NCI-H2196 (cell line): ENCODE data around the gene CACNA1F.

Source experiments
- DNase-seq: peaks from one replicate; lab custom pipeline; 2025; ENCODE audit not compliant: unreplicated experiment; lab: John Stamatoyannopoulos, UW

CACNA1F gene

DNA sequence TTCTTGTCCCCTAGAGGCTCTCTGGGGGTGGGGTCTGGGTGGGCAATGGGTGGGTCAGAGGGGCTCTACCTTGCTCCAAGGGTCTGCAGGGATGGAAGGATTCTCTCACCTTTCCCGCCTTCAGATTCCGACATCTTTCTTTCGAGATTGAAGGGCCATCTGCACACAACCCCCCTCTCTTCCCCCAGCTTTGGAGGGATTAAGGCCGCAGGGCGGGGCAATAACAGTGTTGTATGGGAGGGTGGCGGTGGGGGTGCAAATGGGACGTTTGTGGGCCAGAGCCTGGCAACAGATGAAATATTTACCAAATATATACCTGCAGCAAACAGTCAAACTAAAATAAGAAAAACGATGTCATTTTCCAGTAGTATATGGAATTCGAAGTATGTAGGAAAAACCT lies at the start of gene CACNA1F:
Gene CACNA1F (minus strand): TSS at position 165 of the 400 bp plus-strand sequence. CDS start 31 bp downstream, at position 134.
- no peak for DNase-seq

DNA sequence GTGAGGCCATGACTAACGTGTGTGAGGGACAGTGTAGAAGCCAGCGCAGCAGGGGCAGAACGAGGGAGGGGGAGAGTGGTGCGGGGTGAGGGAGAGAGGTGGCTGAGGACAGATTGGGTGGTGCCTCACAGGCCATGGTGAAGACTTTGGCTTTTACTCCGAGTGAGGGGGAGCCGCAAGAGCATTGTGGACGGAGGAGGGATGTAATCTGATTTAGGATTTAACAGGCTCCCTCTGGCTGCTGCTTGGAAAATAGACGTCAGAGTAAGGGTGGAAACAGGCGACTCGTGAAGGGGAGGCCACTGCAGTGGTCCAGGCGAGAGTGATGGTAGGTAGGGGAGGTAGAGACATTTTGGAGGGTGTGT lies 49.5 kb upstream of the CACNA1F start:
- DNase-seq = no peak

DNA sequence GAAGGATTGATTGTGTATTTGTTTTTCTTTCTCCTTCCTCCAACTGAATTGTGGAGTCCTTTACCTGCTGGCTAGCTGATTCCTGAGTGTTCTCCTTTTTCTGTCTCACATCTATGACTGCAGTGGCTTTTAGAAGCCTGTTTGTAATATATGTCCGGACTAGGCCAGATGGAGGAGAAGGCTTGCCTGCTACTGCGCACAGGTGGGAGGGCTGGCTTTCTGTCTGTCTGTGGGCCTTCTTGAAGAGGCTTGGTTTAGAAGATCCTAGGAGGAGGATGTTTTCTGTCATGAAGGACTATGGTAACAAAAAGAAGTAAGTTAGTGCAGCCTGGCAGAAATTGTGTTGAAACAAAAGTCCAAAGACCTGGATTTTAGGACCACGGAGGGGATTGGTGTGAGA lies 44.9 kb upstream of the CACNA1F start:
- no peak for DNase-seq

DNA sequence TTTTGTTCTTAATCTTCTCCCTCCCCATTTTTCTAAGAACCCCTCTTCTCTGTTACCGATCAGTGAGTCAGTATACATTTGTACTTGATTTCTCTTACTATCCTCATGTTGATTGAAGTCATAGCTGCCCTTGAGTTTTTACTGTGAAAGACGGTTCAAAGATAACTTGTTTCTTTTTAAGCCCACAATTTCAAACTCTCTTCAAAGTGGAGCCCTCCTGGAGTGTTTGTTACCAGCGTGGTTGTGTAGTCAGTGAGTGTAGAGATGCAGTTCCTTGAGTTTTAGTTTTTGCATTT lies 44.3 kb upstream of the CACNA1F start:
- DNase-seq = no peak

DNA sequence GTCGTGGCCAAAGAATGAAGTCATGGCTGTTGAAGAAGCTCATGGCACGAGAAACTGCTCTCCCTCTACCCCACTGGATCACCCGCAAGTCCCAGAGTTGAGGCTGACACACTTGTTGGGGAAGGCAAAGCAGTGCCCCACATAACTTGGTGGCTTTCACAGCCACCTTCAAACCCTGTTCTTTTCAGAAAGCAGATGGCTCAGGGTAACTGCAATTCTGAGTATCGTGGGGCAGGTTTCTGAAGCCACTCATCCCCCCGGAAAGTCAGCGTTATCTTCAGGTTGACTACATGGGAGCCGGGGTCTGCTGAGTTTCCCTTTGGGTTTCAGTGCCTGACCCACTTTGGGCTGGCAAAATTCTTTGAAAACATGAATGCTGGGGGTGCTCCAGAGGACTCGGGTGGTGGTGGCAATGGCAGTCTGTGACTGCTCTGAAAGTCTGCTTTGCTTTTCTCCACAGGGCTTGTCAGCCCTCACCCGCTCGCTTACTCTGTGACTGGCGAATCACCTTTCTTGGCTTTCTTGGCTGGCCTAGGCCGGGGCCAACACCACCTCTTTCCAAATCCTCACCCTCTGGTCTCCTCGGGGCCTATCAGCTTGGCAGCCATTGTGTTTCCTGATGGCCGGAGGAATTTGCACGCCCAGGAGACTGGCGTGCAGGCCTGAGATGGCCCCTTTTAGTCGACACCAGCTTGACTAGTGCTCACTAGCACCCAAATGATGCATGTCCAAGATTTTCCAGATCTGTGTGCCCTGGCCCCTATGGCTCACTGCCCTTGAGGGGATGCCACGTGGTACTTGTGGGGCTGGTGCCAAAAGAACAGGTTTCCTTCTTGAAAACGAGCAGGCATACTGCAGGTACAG lies 43.8 kb upstream of the CACNA1F start:
- no peak for DNase-seq

DNA sequence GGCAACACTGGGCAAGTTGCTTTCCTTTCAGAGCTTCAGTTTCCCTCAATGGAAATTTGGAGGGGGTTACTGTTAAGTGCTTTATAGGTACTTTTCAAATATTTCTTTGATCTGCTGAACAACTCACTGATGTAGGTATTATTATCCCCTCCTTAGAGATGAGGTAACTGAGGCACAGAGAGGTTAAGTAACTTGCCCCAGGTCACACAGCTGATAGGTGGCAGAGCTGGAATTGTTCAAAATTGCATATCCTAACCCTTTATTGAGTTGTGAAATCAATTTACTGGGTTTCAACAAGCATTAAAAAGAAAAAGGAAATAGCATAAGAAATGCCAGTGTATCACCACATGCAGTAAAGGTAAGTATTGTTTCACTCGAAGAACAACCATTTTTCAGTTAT lies 43.1 kb upstream of the CACNA1F start:
- DNase-seq = no peak

DNA sequence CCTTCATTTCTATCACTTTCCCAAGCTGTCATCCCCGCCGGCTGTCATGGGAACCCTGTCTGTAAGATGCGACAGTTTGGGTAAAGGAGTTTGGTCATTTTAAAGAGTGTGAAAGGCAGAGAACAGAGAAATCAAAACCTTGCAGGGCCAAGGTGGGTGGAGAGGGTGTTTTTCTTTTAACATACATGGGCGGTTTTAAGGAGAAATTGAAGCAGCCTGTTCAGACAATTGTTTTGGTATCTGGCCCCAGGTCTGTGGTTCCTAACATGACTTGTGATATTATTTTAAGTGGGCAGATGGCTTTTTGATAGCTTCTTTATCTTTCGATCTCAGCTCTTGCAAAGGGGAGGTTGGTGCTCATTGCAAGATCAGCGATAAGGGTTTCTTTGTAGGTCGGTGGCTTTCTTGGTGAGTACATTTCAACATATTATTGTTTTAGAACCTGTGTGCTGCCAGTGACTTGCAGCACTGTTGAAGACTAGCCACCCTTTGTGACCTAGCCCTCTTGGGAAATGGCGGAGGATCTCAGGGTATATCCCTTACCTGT lies 40.1 kb upstream of the CACNA1F start:
- DNase-seq = no peak

DNA sequence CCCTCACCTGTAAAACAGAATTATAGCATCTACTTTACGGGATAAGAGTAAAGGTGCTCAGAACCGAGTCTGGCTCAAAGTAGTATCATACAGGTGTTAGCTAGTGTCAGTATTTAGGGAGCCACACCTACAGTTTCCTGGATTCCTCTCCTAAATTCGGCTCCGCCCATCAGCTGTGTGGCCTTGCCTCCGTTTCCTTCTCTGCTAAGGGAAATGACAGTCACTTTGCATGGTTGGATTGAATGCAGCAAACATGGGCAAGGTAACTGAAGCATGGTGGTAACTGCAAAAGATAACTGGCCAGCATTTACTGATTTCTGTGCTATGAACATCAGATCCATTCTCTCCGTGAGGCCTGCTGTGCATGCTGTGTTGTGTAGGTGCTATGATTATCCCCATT lies 39.3 kb upstream of the CACNA1F start:
- DNase-seq = no peak

DNA sequence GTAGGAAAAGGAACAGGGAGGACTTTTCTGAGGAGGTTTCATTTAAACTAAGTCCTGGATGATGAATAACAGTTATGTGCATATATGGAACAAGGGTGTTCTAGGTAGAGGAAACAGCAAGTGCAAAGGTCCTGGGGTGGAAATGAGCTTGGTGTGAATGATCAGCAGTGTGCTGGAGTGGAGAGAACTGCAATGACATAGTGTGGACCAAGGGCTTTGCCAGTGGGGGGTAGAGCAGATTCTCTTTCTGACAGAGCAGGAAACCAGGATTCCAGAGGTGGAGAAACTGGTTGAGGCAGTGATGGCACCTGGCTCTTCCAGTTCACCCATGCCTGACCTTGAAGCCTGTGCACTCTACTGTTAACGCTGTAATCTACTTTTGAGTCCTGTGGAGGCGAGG lies 38.2 kb upstream of the CACNA1F start:
- DNase-seq = no peak

DNA sequence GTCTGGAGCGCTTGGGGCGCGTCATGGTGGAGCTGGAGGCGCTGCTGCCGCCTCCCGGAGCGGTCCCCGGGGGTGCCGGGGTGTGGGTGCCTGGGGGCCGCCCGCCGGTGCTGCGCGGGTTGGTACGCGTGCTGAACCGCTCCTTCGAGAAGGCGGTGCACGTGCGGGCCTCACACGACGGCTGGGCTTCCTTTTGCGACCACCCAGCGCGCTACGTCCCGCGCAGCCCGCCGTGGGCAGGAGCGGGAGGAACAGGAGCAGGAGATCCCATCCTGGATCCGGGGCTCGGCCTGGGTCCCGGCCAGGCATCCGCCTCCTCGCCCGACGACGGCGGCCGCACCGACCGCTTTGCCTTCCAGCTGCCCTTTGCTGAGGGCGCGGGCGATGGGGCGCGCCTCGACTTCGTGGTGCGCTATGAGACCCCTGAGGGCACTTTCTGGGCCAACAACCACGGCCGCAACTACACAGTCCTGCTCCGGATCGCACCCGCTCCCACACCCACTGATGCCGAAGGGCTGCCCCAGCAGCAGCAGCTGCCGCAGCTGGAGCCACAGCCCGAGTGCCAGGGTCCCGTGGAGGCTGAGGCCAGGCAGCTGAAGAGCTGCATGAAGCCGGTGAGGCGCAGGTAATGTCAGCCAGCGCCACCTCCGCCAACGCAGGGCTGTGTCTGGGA lies 37.2 kb upstream of the CACNA1F start:
- DNase-seq = no peak

DNA sequence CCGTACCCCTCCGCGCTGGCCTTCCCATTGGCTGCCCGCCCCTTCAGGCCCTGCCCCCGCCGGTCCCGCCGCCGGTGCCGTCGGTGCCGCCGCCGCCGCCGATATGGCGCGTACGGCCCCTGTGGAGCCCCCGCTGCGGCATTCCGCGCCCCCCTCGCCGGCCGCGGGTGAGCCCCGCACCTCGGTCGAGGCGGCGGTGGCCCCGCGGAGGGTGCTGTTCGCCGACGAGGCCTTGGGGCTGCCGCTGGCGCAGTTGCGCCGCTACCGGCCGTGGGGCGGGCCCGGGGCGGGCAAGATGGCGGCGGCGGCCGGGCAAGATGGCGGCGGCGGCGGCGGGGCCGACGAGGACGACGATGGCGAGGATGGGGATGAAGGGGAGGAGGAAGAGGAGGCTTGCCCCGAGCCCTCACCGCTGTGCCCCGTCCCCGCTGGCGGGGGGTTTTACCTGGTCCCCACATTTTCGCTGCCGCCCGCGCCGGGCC lies 36.7 kb upstream of the CACNA1F start, which contains the start of gene PPP1R3F:
Gene PPP1R3F (plus strand): TSS at position 27 of the 482 bp plus-strand sequence. CDS start 77 bp downstream, at position 104.
- DNase-seq = no peak

DNA sequence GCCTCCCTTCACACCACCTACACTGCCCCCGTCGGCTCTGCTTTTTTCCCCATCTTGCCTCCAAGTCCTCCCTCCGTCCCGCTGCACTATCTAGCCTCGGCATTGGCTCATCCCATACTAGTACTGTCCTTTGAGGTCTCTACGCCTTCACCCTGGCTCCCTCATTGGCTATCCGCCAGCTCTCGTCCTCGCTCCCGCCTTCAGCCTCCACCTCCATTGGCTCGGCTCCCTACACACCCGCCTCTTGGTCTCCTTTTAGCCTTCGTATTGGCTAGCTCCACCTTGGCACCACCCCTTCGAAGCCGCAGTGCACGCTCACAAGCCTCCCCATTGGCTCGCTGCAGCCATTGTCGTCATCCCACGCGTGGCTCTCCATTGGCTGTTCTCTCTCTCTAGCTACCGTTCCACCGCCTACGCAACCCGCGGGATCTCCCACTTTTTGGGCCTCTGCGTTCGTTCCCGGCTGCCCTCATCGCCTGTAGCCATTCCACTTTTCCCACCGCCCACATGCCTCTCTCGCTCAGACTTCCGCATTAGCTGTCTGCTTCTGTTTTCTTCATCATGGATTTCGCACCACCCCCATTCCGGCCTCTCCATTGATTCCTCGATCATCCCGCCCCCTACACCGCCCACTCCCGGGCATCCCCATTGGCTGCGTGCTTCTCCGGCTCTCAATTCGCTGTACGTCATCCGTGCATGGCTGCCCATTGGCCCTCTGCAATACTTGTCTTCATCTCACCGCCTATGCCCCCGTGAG lies 36.0 kb upstream of the CACNA1F start:
- DNase-seq = peak; percentile 94

DNA sequence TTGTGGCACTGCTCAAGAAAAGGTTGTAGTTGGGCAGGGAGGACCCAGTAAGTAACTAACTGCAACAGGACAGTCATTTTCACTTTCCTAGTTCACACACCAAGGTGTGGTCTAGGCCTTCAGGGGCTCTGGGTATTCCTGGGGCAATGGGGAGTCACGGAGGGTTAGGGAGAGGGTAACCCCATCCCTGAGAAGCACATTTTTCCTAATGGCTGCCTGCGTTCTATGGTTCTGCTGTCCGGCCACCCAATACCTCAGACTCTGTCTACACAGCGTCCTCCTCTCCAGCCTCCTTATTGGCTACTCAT lies 35.5 kb upstream of the CACNA1F start:
- no peak for DNase-seq

DNA sequence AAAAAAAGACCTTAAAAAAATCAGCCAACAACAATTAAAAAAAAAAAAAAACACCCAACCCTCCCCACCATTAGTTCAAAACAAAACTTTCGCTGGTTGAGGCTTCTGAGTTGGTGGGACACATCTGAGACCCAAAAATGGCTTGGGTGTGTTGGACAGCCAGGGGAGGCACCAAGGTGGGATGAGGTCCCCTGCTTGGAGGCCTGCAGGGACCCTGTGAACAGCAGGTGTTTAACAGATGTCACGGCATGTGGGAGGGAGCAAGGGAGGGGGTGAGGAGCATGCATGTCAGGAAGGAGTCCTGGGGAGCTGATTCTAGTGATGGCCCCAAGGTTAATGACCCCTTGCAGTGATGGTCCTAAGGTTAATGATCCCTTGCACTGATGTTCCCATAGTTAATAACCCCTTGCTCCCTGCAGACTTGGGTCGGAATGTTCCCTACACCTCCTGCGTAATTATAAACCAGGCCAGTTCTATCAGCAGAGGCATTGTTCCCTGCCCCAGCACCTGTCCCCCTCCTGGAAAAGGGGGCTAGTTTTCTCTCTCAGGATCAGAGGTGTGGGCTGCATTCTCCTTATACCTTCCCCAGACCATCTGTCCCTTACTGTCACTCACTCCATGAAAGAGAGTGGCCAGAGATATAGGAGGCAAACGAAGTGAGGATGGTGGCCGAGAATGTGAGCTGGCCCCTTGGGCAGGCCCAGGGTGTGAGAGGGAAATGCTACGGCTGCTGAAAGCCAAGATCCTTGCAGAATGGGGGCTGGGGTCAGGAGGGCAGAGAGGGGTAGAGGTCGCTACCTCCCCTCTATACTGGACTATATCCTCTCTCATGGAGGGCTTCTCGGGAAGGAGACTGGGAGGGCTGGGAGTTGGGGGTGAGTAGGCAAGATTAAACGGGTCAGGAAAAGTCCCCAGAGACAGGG lies 33.6 kb upstream of the CACNA1F start:
- DNase-seq = no peak

DNA sequence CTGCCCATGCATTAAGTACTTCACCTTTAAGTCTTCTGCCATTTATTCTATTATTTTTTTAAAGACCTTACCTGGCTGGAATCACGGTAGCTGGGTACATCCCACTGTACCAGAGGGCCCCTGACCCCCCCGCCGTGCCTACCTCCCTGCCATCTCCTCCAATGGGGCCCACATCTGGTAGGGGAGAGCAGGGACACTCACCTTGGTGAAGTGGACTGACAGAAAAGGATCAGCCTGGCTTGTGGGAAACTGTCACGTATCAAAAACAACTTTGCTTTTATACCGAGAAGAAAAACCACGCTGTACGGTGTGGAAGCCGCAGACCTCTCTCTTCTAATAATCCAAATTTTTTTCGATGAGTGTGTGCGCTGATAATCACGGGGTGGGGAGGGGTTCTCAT lies 31.3 kb upstream of the CACNA1F start, which contains the start of gene FOXP3:
Gene FOXP3 (minus strand): TSS at position 251 of the 400 bp plus-strand sequence. CDS start 6,205 bp downstream, outside the sequence.
- no peak for DNase-seq

DNA sequence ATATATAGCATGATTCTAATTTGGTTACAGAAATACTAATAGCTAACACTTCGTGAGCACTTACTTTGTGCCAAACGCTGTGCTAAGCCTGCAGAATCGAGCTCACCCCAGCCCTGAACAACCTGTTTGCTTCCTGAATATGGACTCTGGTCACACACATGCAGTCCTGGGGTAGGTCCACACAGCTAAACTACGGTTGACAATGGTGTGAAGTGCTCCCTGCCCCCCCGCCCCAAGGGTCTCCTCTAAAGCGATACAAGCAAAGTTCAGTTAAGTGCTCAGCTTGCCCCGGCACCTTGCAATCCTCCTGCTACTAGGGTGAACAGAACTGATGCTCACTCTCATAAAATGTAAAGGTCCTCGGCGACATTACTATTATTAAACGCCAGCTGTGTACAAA lies 30.5 kb upstream of the CACNA1F start:
- no peak for DNase-seq

DNA sequence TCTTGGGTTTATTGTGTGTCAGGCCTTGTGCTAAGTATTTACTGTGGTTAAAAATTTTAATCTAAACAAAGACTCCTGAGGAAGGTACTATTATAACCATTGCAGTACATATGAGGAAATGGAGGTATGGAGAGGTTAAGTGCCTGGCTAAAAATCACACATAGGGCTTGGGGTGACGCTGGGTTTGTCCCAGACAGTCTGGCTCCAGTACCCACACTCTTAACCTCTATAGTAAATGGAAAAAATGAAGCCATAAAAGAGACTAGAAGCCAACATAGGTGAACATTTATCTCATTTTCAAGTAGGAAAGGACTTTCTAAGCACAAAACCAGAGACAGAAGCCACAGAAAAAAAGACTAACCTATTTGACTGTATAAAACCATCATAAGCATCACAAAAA lies 29.5 kb upstream of the CACNA1F start:
- DNase-seq = no peak

DNA sequence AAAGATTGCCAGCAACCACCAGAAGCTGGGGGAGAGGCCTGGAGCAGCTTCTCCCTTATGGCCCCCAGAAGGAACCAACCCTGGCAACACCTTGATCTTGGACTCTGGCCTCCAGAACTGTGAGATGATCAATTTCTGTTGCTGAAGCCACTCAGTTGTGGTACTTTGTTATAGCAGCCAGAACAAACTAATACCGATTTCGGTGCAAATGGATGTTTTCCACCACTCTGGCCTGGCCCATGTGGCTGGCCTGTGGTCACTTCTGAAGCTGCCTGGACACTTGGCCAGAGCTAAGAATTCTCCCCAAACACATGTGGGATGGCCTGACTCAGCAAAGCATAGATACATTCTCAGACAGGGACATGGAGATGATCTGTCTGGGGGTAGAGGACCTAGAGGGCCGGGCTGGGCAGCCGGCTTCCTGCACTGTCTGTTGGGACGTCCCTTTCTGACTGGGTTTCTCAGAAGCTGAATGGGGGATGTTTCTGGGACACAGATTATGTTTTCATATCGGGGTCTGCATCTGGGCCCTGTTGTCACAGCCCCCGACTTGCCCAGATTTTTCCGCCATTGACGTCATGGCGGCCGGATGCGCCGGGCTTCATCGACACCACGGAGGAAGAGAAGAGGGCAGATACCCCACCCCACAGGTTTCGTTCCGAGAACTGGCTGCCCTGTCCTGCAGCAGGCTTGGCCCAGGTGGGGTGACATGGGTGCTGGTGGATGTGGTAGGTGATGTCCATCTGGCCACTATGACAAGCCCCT lies 27.3 kb upstream of the CACNA1F start:
- no peak for DNase-seq

DNA sequence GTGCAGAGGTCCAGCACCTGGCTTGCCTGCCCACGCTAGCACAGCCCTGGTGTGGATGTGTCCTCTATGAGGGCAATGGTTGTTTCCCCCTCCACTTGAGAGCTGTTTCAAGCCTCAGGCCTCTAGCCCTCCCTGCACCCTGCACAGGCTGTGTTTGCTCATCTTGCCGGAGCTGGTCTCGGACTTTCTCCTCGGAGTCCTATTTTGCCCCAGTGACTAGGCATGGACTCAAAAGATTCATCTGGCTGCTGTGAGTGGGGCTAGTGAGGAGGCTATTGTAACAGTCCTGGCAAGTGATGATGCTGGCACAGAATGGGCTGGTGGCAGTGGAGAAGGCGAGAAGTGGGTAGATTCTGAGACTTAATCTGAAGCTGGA lies 25.6 kb upstream of the CACNA1F start:
- DNase-seq = no peak
